Mesendoderm (in vitro differentiated cells): ENCODE data around the gene EVPL.

Experiments
- DNase-seq: peaks from one replicate; pipeline ENCODE4 v3.0.0; 2013
- H2AK5ac ChIP-seq: 2 replicates; pipeline ENCODE4 v1.6.1; 2013; ENCODE audit warnings: low read length, inconsistent platforms
- H2BK120ac ChIP-seq: 2 replicates; pipeline ENCODE4 v1.6.1; 2013; ENCODE audit warnings: low read depth, mild to moderate bottlenecking, low read length, moderate library complexity, mixed read lengths
- H2BK15ac ChIP-seq: replicated peaks from 2 replicates; pipeline ENCODE4 v1.6.1; 2013; ENCODE audit warnings: low read depth, mild to moderate bottlenecking, moderate library complexity
- H2BK5ac ChIP-seq: 2 replicates; pipeline ENCODE4 v1.6.1; 2013; ENCODE audit warnings: low read length, inconsistent platforms
- H3K18ac ChIP-seq: 2 replicates; pipeline ENCODE4 v1.6.1; 2013; ENCODE audit warnings: mild to moderate bottlenecking, low read length, mixed read lengths
- H3K23ac ChIP-seq: one replicate; pipeline ENCODE4 v1.6.1; 2013; ENCODE audit warnings: low read length
- H3K27ac ChIP-seq: 2 replicates; pipeline ENCODE4 v1.5.1; 2013; ENCODE audit warnings: low read depth, mild to moderate bottlenecking, inconsistent platforms, low read length, moderate library complexity
- H3K27me3 ChIP-seq: 2 replicates; pipeline ENCODE4 v1.6.1; 2013; ENCODE audit warnings: low read length, control low read depth, mild to moderate bottlenecking, inconsistent platforms; ENCODE audit not compliant: insufficient read depth, poor library complexity
- H3K36me3 ChIP-seq: 2 replicates; pipeline ENCODE4 v1.6.1; 2013; ENCODE audit warnings: low read length, inconsistent platforms; ENCODE audit not compliant: control insufficient read depth, insufficient read depth
- H3K4ac ChIP-seq: one replicate; pipeline ENCODE4 v1.6.1; 2013; ENCODE audit warnings: low read depth, mild to moderate bottlenecking, low read length, moderate library complexity
- H3K4me1 ChIP-seq: 2 replicates; pipeline ENCODE4 v1.6.1; 2013; ENCODE audit warnings: low read depth, low read length, inconsistent platforms; ENCODE audit not compliant: control insufficient read depth
- H3K4me2 ChIP-seq: 2 replicates; pipeline ENCODE4 v1.6.1; 2013; ENCODE audit warnings: low read length
- H3K4me3 ChIP-seq: 2 replicates; pipeline ENCODE4 v1.5.1; 2013; ENCODE audit warnings: mild to moderate bottlenecking, low read length
- H3K56ac ChIP-seq: one replicate; pipeline ENCODE4 v1.6.1; 2013; ENCODE audit warnings: low read length
- H3K79me1 ChIP-seq: 2 replicates; pipeline ENCODE4 v1.6.1; 2013; ENCODE audit warnings: low read length, inconsistent platforms
- H3K79me2 ChIP-seq: 2 replicates; pipeline ENCODE4 v1.6.1; 2013; ENCODE audit warnings: mild to moderate bottlenecking, low read length; ENCODE audit not compliant: control insufficient read depth, insufficient read depth
- H3K9ac ChIP-seq: 2 replicates; pipeline ENCODE4 v1.6.1; 2013; ENCODE audit warnings: low read length, inconsistent platforms
- H4K5ac ChIP-seq: one replicate; pipeline ENCODE4 v1.6.1; 2013; ENCODE audit warnings: low read length
- H4K8ac ChIP-seq: one replicate; pipeline ENCODE4 v1.6.1; 2013; ENCODE audit warnings: low read depth, mild to moderate bottlenecking, control low read depth, low read length, moderate library complexity
- WGBS: extraction: QIAGEN DNeasy Blood & Tissue Kit; methylation state at CpG from one replicate; pipeline ENCODE4 v1.1.7; 2013; ENCODE audit warnings: low lambda C conversion rate, missing lambda C conversion rate; ENCODE audit not compliant: insufficient coverage; ENCODE audit errors: extremely low coverage; 5-methylcytosine and 5-hydroxymethylcytosine counted together

EVPL gene

DNA sequence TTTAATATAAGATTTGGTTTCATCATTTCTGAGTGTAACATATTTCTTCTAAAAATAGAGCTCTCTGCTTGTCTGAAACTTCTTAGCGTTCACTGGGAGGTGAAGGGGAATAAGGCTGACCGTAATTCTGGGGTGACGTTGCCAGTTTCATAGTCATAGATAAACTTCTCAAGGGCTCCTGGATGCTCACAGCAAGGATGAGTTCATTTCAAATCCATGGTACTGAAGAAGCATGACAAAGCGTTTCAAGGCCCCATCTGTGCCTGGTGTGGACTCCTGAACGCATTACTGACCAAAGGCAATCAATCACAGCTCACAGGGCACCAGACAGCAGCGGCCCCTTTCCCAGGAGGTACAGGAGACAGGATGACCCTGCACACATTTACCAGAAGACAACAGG is 12.0 kb upstream of the EVPL start:
- H2BK5ac ChIP-seq: no peak overlapping the region
- no peak overlapping the region for H3K4me3 ChIP-seq
- H3K79me2 ChIP-seq: no peaks in the 10 kb centered on the region
- peaks cover 16% of the 10 kb centered on the region for H3K36me3 ChIP-seq
- H3K4me1 ChIP-seq: no peaks in the 10 kb centered on the region
- H3K56ac ChIP-seq: no peak overlapping the region
- H3K4me2 ChIP-seq: no peak overlapping the region
- WGBS: no CpG with 5 or more reads among the region's 6 CpGs
- no peak overlapping the region for H3K9ac ChIP-seq
- H2AK5ac ChIP-seq: no peak overlapping the region
- H3K23ac ChIP-seq: no peak overlapping the region
- no peak overlapping the region for H4K5ac ChIP-seq
- no peak overlapping the region for H3K18ac ChIP-seq
- H4K8ac ChIP-seq: no peak overlapping the region
- no peak overlapping the region for H2BK15ac ChIP-seq
- no peak for DNase-seq
- no peaks in the 10 kb centered on the region for H3K79me1 ChIP-seq
- H3K27ac ChIP-seq: no peak overlapping the region
- H3K4ac ChIP-seq: no peak overlapping the region
- H2BK120ac ChIP-seq: no peak overlapping the region
- no peaks in the 10 kb centered on the region for H3K27me3 ChIP-seq

DNA sequence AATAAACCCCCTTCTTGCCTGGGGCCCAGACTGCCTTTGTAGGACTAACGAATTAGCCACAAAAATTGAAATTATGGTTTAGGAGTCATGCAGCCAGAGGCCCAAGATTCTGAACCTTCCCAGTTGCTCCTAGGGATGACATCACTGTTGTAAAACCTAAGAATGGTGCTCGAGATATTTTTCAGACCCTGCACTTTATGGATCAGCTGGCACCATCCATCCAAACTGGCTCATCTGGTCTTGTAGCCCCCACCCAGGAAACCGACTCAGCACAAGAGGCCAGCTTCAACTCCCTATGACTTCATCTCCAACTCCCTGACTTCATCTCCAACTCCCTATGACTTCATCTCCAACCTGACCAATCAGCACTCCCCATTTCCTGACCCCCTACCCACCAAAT is 10.9 kb upstream of the EVPL start:
- H3K27ac ChIP-seq: no peak overlapping the region
- no peak overlapping the region for H3K23ac ChIP-seq
- no peak overlapping the region for H3K4me2 ChIP-seq
- no peak for DNase-seq
- H3K4ac ChIP-seq: no peak overlapping the region
- H4K8ac ChIP-seq: no peak overlapping the region
- H3K4me3 ChIP-seq: no peak overlapping the region
- H4K5ac ChIP-seq: no peak overlapping the region
- no peak overlapping the region for H2AK5ac ChIP-seq
- no CpG with 5 or more reads among the region's 3 CpGs for WGBS
- no peaks in the 10 kb centered on the region for H3K4me1 ChIP-seq
- H3K79me2 ChIP-seq: no peaks in the 10 kb centered on the region
- H3K27me3 ChIP-seq: no peaks in the 10 kb centered on the region
- H2BK15ac ChIP-seq: no peak overlapping the region
- H3K36me3 ChIP-seq: peaks cover 8% of the 10 kb centered on the region
- H2BK120ac ChIP-seq: no peak overlapping the region
- H3K18ac ChIP-seq: no peak overlapping the region
- H3K9ac ChIP-seq: no peak overlapping the region
- H2BK5ac ChIP-seq: no peak overlapping the region
- no peak overlapping the region for H3K56ac ChIP-seq
- H3K79me1 ChIP-seq: no peaks in the 10 kb centered on the region

DNA sequence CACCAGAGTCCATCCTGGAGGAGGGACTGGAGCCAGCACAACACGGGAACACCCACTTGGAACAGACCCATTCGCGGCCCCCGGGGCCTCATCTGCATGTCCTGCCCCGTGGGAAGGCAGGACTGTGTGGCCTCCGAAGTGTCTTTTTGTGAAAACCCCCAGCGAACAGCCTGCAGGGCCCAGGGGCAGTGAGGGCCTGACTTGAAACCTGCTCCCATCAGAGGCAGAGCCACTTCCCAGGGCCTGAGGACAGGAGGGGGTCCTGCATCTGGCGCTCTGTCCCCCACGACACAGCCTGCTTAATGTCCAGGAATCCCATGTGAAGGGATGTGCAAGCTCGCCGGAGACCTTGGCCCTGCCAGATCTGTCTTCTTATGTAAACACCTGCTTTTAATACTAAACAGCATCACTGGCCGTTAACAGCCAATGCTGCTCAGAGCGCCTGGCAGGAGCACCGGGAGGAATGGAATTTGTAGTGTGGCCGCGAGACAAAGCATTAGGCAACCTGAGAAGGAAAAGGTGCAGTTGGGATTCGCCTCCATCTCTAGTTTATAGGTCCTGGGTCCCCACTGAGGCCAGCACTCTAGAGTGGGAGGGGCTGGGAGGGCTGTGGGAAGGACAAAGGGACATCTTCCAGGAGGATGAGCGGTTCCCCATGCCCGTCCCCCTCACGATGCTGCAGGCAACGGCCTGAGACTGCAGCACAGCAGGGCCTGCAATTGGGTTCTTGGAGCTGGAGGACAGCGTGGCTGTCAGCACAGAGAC is 9.6 kb upstream of the EVPL start:
- Histone ChIP-seq H4K5ac (no peak overlapping the region), H3K4me2 (no peak overlapping the region), H3K18ac (no peak overlapping the region), H3K27ac (no peak overlapping the region), H3K27me3 (no peaks in the 10 kb centered on the region), H3K36me3 (peaks cover 8% of the 10 kb centered on the region), H3K23ac (no peak overlapping the region), H4K8ac (no peak overlapping the region), H3K56ac (no peak overlapping the region), H2BK120ac (no peak overlapping the region), H3K9ac (no peak overlapping the region), H2AK5ac (no peak overlapping the region), H3K79me2 (no peaks in the 10 kb centered on the region), H3K4ac (no peak overlapping the region), H3K4me3 (no peak overlapping the region), H3K79me1 (no peaks in the 10 kb centered on the region), H2BK5ac (no peak overlapping the region), H2BK15ac (no peak overlapping the region), H3K4me1 (no peaks in the 10 kb centered on the region)
- no CpG with 5 or more reads among the region's 22 CpGs for WGBS
- DNase-seq: no peak

DNA sequence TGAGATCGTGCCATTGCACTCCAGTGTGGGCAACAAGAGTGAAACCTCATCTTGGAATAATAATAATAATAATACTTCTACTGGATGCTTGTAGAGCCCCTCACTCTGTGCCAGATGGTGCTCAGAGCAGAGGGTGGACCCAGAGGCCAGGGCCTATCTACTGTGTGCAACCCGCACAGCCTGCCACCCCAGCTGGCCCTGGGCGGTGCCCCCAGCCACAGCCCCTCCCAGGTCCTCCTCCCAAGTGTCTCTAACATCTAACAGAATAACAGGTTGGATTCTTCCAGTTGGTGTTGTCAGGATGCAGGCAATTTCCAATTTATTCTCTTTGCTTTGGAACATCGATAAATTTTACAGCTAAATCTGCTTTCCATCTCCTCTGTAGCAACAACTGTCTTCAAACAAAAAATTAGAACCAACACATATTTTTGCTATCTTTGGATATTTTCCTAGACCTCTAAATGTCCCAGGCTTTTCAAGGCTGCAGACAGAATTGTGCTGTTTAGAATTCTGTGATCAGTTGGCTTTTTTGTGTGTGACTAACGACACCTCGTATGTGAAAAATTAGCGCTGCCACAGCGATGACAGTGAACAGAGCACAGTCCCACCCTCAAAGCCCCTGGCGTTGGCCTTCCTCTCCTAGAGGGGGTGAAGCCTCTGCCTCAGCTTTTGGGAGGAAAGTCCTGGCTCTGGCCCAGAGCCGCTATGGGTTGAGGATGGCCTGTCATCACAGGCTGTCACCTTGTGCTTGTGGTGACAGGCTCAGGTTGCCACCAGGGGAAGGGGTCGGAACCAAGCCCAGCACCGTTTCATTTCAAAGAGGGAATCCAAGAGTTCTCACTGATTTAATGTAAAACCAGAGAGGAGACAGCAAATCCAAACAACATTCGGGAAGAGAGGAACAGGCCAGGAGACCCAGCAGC is 7.6 kb upstream of the EVPL start:
- WGBS: no CpG with 5 or more reads among the region's 13 CpGs
- Histone ChIP-seq H3K27ac (no peak overlapping the region), H3K27me3 (no peaks in the 10 kb centered on the region), H2BK15ac (no peak overlapping the region), H3K18ac (no peak overlapping the region), H2BK5ac (no peak overlapping the region), H2BK120ac (no peak overlapping the region), H3K23ac (no peak overlapping the region), H3K4ac (no peak overlapping the region), H3K79me1 (no peaks in the 10 kb centered on the region), H3K9ac (no peak overlapping the region), H3K79me2 (no peaks in the 10 kb centered on the region), H4K5ac (no peak overlapping the region), H3K4me3 (no peak overlapping the region), H3K4me2 (no peak overlapping the region), H2AK5ac (no peak overlapping the region), H3K4me1 (no peaks in the 10 kb centered on the region), H3K56ac (no peak overlapping the region), H4K8ac (no peak overlapping the region), H3K36me3 (peaks cover 4% of the 10 kb centered on the region)
- no peak for DNase-seq

DNA sequence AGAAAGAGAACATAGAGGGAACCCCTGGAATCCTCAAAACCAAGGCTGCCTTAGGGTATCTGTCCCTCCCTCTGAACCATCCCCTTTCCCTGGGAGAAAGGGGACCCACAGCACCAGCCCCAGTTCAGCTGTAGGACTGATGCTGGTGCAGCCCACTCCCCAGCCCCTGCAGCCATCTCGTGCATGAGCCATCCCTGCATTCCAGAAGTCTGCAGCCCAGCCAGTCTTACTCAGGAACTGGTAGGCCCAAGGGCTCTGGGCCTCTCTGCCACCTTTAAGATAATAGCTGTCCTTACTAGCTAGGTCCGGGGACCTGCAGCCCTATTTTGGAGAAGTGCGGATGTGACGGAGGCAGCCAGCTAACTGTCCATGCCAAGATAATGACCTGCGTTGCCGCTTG is 6.0 kb upstream of the EVPL start:
- Histone ChIP-seq H2AK5ac (no peak overlapping the region), H3K4me1 (no peaks in the 10 kb centered on the region), H3K36me3 (no peaks in the 10 kb centered on the region), H3K79me2 (no peaks in the 10 kb centered on the region), H3K4me2 (no peak overlapping the region), H3K27ac (no peak overlapping the region), H3K9ac (no peak overlapping the region), H3K18ac (no peak overlapping the region), H4K5ac (no peak overlapping the region), H2BK120ac (no peak overlapping the region), H2BK15ac (no peak overlapping the region), H3K23ac (no peak overlapping the region), H3K79me1 (no peaks in the 10 kb centered on the region), H3K4ac (no peak overlapping the region), H2BK5ac (no peak overlapping the region), H4K8ac (no peak overlapping the region), H3K27me3 (no peaks in the 10 kb centered on the region), H3K56ac (no peak overlapping the region), H3K4me3 (no peak overlapping the region)
- no peak for DNase-seq
- WGBS: no CpG with 5 or more reads among the region's 6 CpGs
